Lower leg skin (tissue), 4 donors: Measurements from ENCODE around the gene RGL3. TPM values are rescaled to one million over a fixed set of nuclear protein-coding genes. Genes with fewer than 3 reads are reported as not detected.

ENCODE experiments used
- DNase-seq, 2 donors: peaks; one replicate each; pipeline ENCODE4 v3.0.0-alpha.2; 2019; ENCODE audit warnings: low spot score in 2 of 2
- H3K4me3 ChIP-seq: fragments of 200-600 bp; sonication (generic); 2 replicates; pipeline ENCODE4 v1.5.1; 2017; ENCODE audit warnings: mild to moderate bottlenecking, low read depth; ENCODE audit not compliant: poor library complexity, severe bottlenecking
- POLR2A ChIP-seq, 2 donors: fragments of 450-650 bp; IDR thresholded peaks; one replicate each; pipeline ENCODE4 v1.6.1; 2016 to 2017; ENCODE audit warnings: antibody characterized with exemption in 2 of 2, mild to moderate bottlenecking in 1 of 2, moderate library complexity in 1 of 2
- WGBS, 2 donors: methylation state at CpG; one replicate each; pipeline ENCODE4 v1.1.5; 2018; 5-methylcytosine and 5-hydroxymethylcytosine counted together
- intact Hi-C: fragments of 100-400 bp; cut with DNase I; formaldehyde crosslinking; loops from one replicate; pipeline ENCODE4 v1.15.0; 2023; ENCODE audit warnings: low total_unique reads
- total RNA-seq, 4 donors: library from RNA; depleted of rRNA; stranded (reverse); fragments of >200 nt; gene quantifications; one replicate each; pipeline ENCODE4 v1.1.0, GENCODE V29; 2016
- TF ChIP-seq, protein P1 (sequence below), 3 donors: fragments of 450-650 bp; IDR thresholded peaks; one replicate each; pipeline ENCODE4 v1.5.1; 2016; ENCODE audit warnings: antibody characterized with exemption in 3 of 3, mild to moderate bottlenecking in 3 of 3, moderate library complexity in 2 of 3

RGL3 gene
- total RNA-seq, 4 donors from 2014 or later, result 0.17 to 6.3 (median 1.6) TPM

GRCh38 chr19:11390933-11391680 is 28.0 kb downstream of the RGL3 start:
- intact Hi-C loops, result no loop called here
- no peak for TF ChIP-seq POLR2A (IDR thresholded peaks at IDR 0.05)
- TF ChIP-seq, protein P1, sequence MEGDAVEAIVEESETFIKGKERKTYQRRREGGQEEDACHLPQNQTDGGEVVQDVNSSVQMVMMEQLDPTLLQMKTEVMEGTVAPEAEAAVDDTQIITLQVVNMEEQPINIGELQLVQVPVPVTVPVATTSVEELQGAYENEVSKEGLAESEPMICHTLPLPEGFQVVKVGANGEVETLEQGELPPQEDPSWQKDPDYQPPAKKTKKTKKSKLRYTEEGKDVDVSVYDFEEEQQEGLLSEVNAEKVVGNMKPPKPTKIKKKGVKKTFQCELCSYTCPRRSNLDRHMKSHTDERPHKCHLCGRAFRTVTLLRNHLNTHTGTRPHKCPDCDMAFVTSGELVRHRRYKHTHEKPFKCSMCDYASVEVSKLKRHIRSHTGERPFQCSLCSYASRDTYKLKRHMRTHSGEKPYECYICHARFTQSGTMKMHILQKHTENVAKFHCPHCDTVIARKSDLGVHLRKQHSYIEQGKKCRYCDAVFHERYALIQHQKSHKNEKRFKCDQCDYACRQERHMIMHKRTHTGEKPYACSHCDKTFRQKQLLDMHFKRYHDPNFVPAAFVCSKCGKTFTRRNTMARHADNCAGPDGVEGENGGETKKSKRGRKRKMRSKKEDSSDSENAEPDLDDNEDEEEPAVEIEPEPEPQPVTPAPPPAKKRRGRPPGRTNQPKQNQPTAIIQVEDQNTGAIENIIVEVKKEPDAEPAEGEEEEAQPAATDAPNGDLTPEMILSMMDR (IDR thresholded peaks at IDR 0.05), result no peak
- 77 to 83% methylated on average over 4 of the region's 4 CpGs for WGBS, 2 donors

DNA sequence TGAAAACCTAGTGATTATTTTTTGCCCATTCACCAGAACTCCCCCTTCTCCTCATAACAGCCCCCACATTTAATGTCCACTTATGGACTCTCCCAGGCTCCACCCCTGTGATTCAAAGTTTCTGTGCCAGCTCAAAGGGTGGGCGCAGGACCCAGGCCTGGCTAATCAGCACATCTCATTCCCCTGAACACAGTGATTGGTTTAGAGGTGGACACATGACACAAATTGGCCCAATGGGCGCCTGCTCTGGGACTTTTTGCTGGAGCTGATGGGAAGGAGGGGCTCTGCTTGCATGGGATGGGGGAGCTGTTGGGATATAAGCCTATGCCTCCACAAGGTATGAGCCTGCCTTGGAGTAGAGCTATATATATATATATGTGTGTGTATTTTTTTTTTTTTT is 28.8 kb downstream of the RGL3 start:
- H3K4me3 ChIP-seq, result no peak overlapping the region
- TF ChIP-seq, protein P1 (IDR thresholded peaks at IDR 0.05), result no peak
- no peak for TF ChIP-seq POLR2A (IDR thresholded peaks at IDR 0.05)
- 92% methylated on average over 2 of the region's 2 CpGs for WGBS, 2 donors
- DNase-seq, result no peak
- intact Hi-C loops, result no loop called here

More at GRCh38 chr19:11390933-11391680, 28.0 kb downstream of the RGL3 start:
- no peak for DNase-seq
- H3K4me3 ChIP-seq, result no peak overlapping the region

- WGBS, 2 donors, result 72 to 79% methylated on average over 19 of the region's 19 CpGs
- DNase-seq, result no peak
- TF ChIP-seq POLR2A (IDR thresholded peaks at IDR 0.05), result no peak
- TF ChIP-seq, protein P1 (IDR thresholded peaks at IDR 0.05), result no peak
Measured at GRCh38 chr19:11387162-11388034, 31.7 kb downstream of the RGL3 start.

DNA sequence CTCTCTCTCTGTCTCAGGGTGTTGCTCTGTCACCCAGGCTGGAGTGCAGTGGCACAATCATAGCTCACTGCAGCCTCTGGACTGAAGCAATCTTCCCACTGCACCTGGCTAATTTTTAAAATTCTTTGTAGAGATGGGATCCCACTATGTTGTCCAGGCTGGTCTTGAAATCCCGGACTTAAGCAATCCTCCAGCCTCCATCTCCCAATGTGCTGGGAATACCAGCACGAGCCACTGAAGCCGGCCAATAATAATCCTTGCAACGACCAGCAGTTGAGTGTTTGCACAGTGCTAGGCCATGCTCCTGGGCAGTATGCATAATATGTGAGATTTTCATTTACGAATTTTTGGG is 34.4 kb downstream of the RGL3 start:
- H3K4me3 ChIP-seq, result no peak overlapping the region
- no peak for DNase-seq
- intact Hi-C loops, result no loop called here
- 86 to 87% methylated on average over 5 of the region's 5 CpGs for WGBS, 2 donors
- TF ChIP-seq, protein P1 (IDR thresholded peaks at IDR 0.05), result no peak
- no peak for TF ChIP-seq POLR2A (IDR thresholded peaks at IDR 0.05)

More at GRCh38 chr19:11387162-11388034, 31.7 kb downstream of the RGL3 start:
- H3K4me3 ChIP-seq, result no peak overlapping the region
- intact Hi-C loops, result no loop called here

- intact Hi-C loops, result no loop called here
- TF ChIP-seq, protein P1 (IDR thresholded peaks at IDR 0.05), result no peak
- no peak for TF ChIP-seq POLR2A (IDR thresholded peaks at IDR 0.05)
- DNase-seq, result no peak
- WGBS, 2 donors, result 3 to 4% methylated on average over 7 of the region's 9 CpGs
- H3K4me3 ChIP-seq, result no peak overlapping the region
Measured at GRCh38 chr19:11383706-11384048, 35.4 kb downstream of the RGL3 start.
